Fibroblast of mammary gland (primary cell): Measurements from ENCODE around the gene NRCAM.
A peak's percentile ranks its signal among the peaks of the same experiment; 100 is the strongest.

Experiments
- DNase-seq: peaks from one replicate; pipeline ENCODE4 v3.0.0-alpha.2; 2010; ENCODE audit warnings: low read depth
- H3K4me3 ChIP-seq: 2 replicates; pipeline ENCODE4 v1.5.1; 2011; ENCODE audit warnings: low read depth, mild to moderate bottlenecking, low read length, moderate library complexity; ENCODE audit not compliant: control insufficient read depth
- TF ChIP-seq, protein P1 (sequence below): conservative IDR thresholded peaks from 2 replicates; pipeline ENCODE4 v1.5.1; 2011; ENCODE audit warnings: low read depth, low read length, inconsistent platforms; ENCODE audit not compliant: control insufficient read depth, insufficient read depth

The NRCAM gene

DNA sequence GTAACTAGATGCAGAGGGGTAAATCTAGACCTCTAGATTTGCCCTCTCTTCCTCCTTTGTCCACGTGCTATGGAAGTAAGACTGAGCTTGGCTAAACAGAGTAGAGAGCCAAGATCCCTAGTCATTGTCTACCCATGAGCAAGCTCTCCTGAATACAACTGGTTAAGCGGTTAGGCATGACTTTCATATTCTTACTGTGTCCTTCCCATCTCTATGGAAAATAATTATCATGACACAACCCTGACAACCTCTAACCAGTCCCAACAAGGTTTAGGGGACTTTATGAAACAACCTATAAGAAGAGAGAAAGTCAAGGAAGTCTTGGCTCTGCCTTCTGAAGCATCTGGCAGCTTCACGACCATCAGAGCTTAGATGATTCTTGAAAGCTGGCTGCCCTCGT, 318.2 kb downstream of the NRCAM start:
- H3K4me3 ChIP-seq: no peak overlapping the region
- TF ChIP-seq, protein P1, sequence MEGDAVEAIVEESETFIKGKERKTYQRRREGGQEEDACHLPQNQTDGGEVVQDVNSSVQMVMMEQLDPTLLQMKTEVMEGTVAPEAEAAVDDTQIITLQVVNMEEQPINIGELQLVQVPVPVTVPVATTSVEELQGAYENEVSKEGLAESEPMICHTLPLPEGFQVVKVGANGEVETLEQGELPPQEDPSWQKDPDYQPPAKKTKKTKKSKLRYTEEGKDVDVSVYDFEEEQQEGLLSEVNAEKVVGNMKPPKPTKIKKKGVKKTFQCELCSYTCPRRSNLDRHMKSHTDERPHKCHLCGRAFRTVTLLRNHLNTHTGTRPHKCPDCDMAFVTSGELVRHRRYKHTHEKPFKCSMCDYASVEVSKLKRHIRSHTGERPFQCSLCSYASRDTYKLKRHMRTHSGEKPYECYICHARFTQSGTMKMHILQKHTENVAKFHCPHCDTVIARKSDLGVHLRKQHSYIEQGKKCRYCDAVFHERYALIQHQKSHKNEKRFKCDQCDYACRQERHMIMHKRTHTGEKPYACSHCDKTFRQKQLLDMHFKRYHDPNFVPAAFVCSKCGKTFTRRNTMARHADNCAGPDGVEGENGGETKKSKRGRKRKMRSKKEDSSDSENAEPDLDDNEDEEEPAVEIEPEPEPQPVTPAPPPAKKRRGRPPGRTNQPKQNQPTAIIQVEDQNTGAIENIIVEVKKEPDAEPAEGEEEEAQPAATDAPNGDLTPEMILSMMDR: no peak

DNA sequence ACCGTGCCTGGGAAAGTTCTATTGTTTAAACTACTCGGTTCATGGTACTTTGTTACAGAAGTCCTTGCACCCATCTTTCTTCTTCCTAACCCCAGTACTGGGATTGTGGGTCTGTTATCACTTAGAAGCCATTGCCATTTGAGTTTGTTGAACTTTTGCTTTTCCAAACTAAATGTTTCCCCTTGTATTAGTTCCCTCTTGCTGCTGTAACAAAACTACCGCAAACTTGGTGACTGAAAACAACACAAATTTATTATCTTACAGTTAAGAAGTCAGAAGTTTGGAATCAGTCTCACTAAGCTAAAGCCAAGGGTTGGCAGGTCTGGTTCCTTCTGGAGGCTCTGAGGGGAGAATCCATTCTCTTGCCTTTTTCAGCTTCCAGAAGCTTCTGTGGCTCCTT, 319.2 kb downstream of the NRCAM start:
- no peak for DNase-seq
- TF ChIP-seq, protein P1: no peak
- H3K4me3 ChIP-seq: no peak overlapping the region

More for the DNA sequence above, 318.2 kb downstream of the NRCAM start:
- no peak for DNase-seq

DNA sequence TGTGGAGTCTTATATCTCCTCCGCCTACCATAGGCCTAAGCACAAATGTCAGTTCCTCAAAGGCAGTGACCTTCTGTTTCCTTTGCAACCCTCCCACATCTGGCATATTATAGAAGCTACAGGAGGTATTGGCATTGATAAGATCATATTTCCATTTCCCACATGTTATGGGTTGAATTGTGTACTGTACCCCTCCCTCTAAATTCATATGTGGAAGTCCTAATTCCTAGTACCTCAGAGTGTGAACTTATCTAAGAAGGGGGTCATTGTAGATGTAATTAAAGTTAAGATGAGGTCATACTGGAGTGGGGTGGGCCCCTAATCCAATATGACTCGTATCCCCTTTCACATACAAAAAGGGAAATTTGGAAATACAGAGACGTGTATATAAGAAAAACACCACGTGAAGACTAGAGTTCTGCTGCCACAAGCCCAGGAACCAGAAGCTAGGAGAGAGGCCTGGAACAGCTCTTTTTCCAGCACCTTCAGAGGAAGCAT, 320.0 kb downstream of the NRCAM start:
- peak; percentile 14 for DNase-seq
- H3K4me3 ChIP-seq: no peak overlapping the region
- TF ChIP-seq, protein P1: no peak

DNA sequence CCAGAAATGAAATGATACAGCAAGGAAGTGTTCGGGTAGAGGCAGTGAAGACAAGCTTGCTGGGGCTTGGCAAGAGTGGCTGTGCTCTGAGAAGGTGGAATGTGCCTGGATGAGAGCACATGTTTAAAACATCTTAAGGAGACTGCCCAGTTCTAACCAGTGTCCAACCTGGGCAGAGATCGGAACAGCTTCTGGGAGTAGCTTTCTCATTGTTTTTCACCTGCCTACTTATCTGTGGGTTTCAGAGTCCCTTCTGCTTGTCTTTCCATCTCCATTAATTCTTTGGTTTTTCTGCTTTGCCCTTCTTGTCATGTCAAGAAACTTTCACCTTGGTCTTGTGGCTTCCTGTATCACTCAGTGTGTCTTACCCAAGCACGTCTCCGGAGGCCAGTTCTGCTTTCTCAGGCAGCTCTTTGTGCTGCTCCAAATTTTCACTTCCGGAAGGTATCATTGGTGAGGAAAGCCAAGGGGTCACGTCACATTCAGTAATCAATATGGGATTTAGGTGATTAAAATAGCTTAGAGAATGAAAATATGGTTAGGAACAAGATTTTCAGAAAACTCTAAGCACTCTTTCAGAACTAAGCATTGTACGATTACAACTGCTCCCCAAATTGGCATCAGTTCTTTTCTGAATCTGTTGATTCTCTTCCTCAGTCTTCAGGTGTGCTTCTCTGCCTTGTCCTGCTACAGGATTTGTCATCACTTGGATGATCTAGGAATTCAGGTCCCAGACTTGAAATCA, 320.6 kb downstream of the NRCAM start:
- no peak overlapping the region for H3K4me3 ChIP-seq
- no peak for DNase-seq
- TF ChIP-seq, protein P1: no peak

DNA sequence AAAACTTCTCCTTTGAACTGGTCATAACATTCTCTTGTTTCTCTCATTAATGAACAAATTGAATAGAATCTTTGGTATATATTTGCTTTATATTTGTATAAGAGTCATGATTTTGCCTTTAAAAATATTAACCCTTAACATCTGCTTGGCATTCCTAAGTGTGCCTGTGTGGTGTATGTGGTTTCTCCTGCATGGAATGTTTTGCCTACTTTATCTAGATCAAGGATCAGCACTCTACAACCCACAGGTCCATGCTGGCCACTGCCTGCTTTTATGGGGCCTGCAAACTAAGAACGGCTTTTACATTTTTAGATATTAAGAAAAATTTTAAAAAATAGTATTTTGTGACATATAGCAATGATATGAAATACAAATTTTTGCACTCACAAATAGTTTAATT, 321.8 kb downstream of the NRCAM start:
- no peak for DNase-seq
- TF ChIP-seq, protein P1: no peak
- H3K4me3 ChIP-seq: no peak overlapping the region

DNA sequence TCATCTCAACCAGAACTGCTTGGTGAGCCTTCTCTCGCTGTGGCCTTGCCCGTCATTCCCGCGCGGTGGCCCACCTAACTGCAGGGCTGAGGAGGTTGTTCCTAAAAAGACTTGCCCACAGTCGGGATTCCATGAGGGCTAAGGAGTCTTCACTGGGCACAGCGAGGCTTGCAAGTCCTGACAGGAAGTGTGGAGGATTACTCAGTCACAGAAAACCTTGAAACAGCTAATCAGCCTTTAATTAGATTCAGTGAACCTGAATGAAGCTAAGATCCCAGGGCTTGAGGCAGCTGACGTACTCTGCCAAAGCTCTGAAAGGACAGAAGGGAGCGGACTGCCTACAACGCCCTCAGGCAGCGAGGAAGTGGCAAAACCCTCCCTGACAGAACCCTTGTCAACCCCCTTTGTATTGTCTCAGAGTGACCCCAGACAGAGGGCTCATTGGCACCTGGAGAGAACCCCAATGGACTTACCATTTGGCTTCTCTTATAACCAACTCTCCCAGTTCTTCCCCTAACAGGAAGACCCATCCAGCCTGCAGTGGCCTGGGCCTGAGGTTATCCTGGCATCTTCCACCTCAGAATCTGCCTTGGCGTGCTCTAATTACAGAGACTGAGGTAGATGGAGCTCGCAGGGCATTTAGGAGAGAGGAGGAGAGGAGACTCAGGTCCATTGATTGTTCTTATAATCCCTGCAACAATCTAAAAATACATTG, 323.5 kb downstream of the NRCAM start:
- TF ChIP-seq, protein P1: no peak
- no peak for DNase-seq
- H3K4me3 ChIP-seq: no peak overlapping the region

DNA sequence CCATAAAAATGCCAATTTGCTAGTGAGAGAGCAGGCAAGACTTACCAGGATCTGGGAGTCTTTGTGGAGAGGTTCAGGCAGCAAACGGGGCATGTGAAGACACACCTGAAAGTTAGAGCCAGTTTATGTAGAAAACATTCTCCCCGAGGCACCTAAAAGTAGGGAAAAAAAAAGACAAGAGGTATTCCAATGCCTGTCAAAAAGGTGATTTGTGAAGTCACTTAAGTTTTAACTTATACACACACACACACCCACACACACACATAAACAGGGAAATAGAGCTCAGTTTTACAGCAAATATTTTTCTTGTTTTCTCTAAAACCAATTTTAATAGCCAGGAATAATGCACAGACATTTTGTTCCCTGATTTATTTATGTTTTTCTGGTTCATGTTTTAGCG, 326.0 kb downstream of the NRCAM start, which contains the start of gene LAMB4:
Gene LAMB4, minus strand, starts transcription at position 101 of the 400 bp plus-strand sequence. CDS start 7,197 bp downstream, outside the sequence.
- DNase-seq: no peak
- H3K4me3 ChIP-seq: no peak within 1 kb of the TSS
- TF ChIP-seq, protein P1: no peak
